ENCODE data around the gene PDE4D. TPM values are rescaled to one million over a fixed set of nuclear protein-coding genes. Genes with fewer than 3 reads are reported as not detected.
"Not testable (repeated sequence)": the region's sequence is repeated elsewhere in the genome, so short reads cannot be mapped to it uniquely, and the experiment has no call there.

PDE4D gene
- total RNA-seq, 1 donor from 2014 or later = 219 TPM

DNA sequence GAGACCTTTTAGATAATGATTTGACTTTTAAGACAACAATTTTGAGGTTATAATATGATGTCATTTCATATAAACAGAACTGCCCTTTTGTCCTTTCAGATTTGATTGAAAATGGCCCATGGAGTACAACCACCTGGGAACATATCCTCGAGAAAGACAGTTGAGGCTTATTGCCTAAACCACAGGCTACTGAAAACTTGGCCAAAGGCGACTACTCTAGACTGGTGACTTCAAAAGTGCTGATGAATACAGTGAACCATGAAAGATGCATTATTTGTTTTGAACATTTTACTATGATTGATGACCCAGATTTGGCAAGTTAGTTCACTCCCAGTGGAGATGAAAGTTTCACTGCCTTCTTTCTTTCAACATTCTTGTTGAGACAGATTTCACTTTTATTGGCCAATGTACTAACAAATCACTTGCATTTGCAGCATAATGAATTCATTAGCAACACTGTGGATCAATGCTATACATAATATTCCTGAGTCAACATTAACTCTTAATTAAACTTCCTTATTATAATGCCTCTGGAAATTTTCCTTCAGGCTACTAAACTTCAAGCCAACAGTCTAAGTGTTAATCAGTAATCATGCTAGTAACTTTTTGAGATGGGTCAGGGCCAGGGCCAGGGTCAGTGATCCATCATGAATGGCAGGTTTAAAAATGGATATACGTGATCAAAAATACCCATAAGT lies 830.4 kb downstream of the PDE4D start:
- no peak for DNase-seq

DNA sequence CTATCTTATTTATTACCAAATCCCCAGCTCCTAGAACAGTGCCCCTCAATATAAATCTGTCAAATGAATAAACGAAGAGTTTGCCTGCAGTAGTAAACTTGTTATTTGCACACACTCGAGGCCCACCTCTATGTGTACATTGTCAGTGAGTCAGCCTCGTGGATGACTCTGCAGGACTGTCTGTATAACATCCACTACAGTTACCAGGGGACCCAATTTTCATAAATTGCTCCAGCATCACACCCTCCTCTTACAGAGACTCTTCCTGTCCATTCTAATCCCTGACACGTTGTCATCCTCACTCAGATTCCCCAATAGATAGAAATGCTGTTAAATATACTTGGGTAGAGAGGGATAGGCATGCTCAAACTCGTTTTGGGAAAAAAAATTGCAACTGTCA lies 832.1 kb downstream of the PDE4D start:
- no peak for DNase-seq

DNA sequence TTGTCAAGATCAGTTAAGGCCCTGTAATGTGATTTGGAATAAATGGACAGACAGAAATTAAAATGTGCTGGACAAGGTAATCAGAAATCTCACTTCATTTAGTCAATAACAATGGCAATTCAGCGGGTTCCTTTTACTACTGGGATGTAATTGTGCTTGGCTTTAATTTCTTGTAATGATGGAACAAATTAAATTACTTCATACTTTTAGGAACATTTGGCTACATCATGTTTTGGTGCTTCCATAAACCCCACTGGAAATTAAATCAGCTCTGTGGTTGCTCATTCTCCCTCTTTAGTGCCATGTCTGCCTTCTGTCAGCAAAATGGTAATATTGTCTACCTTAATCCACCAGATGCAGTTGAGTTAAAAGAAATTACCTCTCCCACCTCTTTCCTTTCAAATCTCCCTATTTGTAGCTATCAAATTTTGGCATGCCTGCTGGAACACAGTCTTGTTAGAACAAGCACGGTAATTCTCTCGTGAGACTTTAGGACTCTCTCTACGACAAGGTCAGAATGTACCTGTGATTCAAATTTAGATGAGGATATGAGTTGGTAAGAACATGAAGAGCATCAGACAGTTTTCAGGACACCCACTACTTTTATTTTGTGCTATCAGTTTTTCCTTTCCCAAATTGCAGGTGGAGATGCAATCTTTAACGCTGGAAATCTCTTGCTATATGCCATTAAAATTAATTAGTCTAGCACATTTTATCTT lies 834.4 kb downstream of the PDE4D start:
- no peak for DNase-seq

DNA sequence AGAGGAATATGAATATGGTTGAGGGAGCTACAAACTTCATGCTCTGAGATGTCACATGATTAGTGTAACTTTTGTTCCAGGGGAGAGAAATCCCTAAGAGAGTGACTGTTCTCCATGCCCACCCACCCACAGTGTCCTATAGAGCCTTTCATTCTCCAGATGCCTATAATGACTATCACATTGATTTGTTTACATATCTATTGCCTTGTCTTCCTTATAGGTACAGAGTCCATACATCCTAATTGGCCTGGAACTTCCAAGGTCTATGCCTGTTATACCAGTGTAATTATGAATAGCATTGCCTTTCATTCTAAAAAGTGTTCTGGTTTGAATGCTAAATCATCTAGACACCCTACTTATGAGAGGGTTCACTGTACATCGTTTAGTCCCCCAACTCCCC lies 835.3 kb downstream of the PDE4D start:
- DNase-seq = no peak

DNA sequence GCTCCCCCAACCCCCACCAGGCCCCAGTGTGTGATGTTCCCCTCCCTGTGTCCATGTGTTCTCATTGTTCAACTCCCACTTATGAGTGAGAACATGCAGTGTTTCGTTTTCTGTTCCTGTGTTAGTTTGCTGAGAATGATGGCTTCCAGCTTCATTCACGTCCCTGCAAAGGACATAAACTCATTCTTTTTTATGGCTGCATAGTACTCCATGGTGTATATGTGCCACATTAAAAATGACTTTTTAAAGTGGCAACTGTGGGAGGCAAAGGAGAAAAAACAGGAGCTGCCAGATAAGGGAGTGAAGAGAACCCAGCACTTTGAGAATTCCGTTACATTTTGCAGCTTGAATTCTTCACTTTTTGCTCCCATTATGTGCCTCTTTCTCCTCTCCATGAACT lies 836.9 kb downstream of the PDE4D start:
- not testable (repeated sequence) for DNase-seq

DNA sequence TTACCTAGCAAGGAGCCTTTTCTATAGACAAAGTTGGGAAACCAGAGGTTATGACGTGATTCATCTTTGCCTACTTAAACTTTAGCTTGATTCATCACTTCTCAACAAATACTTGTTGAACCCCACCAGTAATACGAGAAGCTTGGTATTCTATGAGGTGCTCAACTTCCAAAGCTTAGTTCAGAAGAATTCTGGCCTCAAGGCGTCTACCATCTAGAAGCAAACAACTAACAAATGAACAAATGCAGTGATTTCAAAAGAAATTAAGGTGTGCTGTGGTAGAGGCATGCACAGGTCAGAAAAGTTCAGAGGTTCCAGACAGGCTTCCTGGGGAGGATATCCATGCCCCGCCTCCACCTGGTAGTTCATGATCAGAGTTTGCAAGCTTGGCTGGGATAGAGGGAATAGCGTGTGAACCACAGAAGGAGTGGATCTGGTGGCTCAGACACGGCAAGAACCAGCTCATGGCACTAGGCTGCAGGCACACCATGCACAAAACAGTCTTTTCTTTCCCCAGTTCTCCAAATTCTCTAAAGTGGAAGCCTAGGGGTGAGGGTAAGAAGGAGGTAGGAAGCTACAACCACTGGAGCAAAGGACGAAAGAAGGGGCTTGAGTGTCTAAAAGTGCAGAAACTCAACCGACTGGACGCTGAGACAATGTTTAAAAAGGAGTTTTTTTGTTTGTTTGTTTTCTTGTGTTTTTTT lies 837.6 kb downstream of the PDE4D start:
- no peak for DNase-seq

DNA sequence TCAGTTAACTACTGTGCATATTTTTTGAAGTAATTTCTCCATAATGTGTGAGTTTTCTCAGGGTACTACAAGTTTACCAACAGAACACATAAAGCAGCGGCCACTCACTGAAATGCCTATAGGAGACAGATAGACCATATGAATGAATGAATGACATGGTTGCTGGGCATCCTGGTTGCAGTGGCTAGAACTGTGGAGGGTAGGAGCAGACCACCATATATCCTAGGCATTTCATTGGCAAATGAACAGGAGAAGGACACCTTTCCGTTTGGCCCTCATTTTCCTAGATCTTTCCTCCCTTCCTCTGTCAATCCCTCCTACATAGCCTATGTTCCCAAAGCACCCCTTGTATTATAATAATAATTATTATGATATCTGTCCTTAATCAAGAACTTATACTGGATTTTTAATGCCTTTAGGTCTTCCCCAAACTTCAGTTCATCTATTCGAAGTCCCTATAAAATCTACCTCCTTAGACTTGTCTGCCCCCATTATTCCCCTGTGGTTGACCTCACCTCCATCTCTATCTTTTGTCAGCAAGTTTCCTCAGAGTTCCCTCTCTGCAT lies 838.5 kb downstream of the PDE4D start:
- no peak for DNase-seq

DNA sequence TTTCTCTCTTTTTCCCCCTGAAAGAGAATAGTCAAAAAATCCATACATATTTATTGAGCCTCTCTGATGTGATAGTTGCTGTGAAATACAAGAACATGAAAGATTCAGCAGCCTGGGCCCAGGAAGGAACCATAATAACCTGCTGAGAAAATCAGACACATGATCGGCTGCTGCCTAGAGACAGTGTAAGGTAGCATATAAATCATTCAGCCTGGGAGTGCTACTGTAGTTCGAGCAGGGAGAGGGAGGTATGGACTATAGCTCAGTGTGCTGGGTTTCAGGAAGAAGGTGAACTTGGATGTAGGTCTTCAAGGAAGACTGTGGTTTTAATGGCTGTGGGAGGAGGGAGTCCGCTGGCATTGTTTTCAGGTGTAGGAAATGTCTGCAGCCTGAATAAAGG lies 841.6 kb downstream of the PDE4D start:
- no peak for DNase-seq

DNA sequence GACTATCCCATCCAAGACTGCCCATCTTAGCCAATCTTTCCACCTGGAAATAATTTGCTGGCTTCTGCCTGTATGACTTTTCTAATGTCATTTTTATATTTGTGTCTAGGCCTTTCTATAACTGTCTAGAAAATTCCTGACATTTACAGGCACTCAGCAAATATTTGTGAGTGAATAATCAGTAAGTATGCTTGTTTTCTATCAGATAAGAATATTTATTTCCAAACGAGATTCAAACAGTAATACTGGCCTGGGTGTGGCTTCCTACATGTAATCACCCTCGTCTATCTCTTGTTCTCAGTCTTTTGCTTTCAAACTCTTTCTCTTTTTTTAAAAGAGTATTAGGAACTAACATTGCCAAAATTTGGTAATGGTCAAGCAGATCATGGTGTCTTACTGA lies 844.4 kb downstream of the PDE4D start:
- DNase-seq = no peak

DNA sequence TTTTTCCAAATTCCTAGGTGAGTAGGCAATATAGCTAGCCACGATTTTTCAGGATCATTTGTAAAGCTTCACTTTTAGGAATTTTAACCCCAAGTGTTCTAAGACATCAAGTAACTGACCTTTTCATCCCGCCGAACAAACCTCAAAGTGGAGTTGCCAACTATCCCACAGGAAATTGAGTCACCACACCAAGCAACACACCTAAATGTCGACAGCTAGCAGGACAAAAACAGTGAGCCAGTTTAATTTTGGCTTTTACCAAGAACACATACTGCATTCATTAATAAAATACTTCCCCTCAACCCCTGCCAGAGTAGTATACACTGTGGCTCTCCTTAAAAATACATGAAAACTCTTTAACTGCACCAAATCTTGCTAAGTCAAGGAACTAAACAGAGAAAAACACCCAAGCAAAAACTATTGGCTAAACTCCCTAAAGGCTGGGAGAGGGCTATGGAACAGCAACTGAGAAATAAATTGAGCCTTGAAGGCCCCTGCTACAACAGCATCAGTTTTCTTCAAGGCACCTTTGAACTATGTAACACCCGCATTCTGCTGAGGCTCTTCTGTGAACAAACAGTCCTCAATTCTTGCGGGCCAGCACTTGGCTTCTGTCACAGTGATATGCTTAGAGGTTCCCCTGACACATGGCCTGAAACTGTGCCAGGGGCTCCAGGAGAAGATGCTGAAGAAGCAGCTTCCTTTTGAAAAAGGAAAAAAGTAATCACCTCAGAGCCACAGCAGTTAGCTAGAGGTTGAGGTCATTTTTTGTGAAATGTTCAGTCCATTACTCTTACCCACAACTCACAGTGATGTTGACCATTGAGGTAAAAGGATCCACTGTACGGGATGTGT lies 851.1 kb downstream of the PDE4D start:
- DNase-seq = no peak

DNA sequence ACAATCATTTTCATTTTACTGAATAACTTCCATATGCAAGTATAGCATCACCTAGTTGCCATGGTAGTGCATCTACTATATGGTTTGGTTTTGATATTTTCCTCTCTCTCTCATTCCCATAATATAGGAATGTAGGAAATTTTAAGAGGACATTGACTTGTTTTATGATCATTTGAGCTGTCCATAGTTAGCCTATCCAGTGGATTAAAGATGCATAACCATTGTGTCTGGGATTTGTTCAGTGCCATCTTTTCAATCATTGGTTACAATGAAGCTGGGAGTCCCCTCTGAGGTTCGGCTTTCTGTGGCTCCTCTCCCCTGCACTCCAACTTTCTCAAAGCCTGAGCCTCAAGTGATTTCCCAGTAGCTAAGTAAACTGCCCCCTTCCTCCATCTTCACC lies 852.2 kb downstream of the PDE4D start:
- DNase-seq = no peak

DNA sequence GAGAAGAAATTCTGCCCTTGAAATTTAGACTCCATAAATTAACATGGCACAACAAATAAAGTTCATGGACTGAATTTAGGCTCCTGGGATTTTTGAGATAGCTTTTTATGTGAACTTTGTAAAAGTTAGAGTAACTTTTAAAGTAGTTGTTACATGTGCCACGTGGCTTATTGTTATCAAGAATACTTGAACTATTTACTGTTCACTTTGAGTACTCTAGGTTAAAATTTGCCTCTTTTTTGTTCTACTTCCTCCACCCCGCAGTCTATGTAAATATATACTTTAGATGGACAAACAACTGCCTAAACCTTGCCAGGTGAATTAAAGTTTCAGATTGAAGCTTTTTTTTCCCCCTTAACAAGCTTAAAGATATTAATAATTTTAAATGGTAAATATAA lies 852.7 kb downstream of the PDE4D start:
- no peak for DNase-seq

DNA sequence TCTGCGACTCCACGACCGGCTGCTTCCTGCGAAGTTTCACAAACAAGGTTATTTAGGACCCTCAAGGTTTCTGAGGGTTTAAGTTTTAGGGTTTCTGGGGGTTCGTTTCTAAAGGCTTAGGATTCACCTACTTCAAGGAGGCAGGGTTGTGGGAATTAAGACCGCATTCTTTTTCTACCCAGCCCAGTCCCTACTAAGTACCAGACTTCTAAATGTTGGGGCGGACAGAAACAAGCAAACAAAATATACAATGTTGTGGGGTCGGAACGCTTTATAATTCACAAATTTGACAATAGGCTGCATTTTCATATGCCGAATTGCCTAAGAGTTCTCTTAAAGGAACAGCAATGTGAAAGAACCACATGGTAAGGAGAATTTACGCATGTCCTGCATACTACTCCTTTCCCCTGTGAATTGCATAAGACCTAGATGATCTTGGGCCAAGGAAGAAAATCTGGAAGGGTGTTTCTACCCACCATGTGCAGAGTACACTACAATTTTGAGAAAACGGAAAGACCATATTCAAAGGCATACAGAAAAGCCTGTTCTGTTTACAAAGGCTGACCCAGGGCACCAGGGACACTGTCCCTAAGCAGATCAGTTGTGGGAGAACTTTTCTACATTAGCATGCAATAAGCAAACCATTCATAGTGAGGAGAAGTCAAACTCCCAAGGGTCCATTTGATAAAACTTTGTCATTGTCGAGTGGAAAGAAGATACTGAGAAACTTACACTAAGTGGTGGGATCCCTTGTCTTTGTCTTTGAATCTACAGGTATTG lies 853.3 kb downstream of the PDE4D start:
- DNase-seq = no peak

DNA sequence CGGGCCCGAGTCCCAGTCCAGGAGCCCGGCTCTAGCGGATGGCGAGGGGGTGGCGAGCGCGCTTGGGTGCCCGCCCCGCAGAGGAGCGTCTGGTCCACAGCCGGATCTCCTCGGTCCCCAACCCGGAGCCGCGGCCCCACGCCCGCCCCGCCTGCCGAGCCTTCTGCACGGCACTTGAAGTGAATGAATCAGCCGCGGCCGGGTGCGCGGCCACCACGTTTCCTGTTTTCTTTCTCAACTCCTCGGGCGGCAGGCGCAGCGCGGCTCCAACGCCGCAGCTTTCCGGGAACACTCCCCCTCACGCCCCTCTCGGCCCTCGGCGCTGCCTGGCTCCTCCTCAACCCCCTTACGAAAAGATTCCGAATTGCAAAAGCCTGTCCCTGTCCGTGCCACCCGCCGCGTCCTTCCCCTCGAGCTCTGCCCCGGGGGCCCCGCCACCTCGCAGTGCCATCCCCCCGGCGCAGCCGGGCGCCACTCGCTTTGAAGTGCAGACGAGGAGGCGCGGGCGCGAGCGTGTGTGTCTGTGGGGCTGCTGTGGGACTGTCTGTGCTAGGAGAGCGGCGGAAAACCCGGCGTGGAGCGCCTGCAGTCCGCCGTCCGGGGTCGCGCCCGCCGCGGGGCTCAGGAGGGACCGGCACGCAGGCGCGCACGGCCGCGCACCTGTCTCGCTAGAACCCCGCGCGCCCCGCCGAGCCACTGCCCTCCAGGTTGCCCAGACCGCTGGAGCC lies 854.1 kb downstream of the PDE4D start:
- peak; percentile 60 for DNase-seq

DNA sequence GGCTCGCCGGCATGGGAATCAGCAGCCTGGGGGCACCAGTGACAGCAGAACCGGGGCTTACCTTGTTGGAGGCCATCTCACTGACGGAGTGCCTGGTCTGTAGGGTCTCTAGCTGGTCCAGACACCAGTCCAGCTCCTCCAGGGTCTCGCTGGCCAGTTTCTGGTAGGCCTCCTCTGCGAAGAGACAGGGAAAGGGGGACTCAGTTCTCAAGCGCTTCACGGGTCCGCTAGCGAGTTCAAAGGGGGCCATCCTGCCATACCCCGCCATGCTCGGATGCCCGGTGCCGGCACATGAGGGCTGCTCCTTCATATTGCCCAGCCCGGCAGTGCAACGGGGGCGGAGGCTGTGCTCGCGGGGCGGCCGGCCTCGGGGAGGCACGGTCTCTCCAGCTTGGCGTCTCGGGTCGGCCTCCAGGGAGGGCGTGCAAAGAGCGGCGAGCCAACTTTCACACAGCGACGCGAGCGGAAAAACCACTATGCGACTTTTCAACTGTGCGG lies 854.7 kb downstream of the PDE4D start:
- no peak for DNase-seq

DNA sequence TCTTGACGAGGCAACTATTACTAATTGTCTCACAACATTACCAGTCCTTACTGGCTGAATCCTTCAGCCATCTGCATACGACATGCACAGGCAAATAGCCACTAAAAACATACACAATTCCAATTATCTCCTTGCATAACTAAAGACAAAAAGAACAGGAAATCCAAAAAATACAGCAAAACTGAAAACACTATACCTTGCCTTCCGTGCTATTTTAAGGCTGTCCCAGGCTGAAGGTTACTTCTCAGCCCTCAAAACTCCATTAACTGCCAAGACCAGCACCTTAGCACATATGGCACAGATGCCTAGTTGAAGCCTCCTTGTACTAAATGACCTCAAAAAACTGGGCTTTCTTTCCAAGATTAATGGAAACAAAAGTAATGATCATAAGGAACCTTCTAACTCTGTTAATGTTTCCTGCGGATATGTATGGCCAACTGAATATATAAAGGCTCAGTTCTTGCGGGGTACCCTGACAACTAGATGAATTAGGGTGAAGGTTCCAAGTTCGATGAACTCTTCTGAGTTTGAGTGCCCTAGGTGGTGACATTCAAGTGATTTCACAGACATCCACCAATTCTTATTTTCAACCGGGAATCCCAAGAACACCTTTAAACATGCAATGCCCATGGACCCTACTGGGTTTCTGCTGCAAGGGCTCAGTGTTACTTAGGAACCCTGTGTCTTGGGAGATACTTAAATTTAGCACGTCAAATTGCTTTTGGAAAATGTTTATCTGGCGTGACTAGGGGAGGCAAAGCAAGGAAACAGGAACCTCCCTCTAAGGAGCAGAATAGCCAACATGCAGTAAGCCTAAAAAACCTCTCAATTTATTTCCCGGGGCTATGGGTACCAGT lies 855.4 kb downstream of the PDE4D start:
- no peak for DNase-seq

DNA sequence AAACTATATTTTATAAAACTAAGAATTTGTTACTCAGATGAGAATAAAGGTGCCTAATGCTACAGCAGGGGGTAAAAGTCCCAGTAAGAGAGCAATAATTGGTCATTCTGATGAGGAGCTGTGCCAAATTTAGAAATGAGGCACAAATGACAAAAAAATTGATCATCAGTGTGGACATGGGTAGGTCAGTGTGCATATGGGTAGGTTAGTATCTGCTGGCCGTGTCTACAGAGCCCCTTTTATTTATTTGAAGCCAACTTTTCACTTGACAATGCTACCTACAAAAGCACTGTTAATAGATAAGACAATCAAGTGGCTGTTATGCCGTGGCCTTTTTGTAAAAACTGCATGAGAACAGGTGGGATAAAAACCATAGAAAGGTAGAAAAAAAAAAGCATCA lies 856.1 kb downstream of the PDE4D start:
- no peak for DNase-seq

DNA sequence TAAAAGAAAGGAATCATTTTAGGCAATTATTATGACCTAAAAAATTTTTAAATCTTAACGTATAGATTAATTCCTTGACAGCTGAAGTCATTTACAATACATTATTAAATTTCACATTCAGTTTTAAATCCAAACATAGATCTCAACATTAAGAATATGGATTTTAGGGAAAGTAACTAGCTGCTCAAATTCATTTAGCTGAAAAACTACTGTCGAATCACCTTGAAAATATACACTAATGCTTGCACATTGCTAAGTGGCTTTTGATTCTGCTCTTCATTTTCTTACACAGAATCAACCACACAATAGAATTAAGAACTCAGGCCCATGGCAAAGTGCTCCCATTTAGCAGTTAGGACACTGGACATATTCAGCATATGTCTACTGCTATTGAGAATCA lies 856.5 kb downstream of the PDE4D start:
- DNase-seq = no peak

DNA sequence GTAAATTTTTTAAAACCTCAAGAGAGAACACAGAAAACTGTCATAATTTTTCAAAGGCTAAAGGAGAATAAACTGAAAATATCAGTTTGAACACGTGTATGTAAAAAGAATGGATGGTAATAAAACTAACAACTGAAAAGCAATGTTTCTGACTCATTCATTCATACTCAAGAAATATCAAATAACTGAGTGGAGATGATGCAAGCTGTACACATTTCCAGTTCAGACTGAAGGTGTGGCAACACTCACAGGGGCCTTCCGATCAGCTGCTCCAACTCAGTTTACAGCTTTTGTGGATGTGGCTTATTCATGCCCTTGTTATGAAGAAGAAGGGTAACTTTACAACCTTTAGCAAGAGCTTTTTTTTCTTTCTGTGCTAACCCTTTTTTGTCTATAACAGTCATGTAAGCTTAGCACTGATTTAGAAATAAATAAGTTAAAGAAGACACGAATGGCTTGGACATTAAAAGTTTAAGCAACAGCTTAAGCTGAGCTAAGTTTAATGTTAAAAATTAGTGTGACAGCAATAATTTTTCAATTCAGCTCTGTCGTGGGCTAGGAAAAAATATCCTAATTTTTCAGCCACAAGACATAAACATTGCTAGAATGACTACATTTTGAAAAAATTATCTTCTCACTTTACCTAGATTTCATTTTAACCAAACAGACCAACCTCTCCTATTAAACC lies 857.1 kb downstream of the PDE4D start:
- DNase-seq = no peak

All from occipital lobe (tissue), 2 donors.